Gastrocnemius medialis (tissue), 4 donors: ENCODE measurements around the gene FRAS1.

ENCODE experiments used
- POLR2A ChIP-seq, 2 donors: fragments of 450-650 bp; IDR thresholded peaks; one replicate each; pipeline ENCODE4 v1.6.1; 2017; ENCODE audit warnings: antibody characterized with exemption in 2 of 2, mild to moderate bottlenecking in 2 of 2, moderate library complexity in 2 of 2
- TF ChIP-seq, protein P1 (sequence below), 5 experiments: fragments of 450-650 bp in 3 of 5; fragments of 200-600 bp in 2 of 5; sonication (generic) in 2 of 5; IDR thresholded peaks in 4 of 5; conservative IDR thresholded peaks in 1 of 5; 1 replicate in 4 of 5; 2 replicates in 1 of 5; pipeline ENCODE4 v1.5.1; 2016 to 2019; ENCODE audit warnings: antibody characterized with exemption in 5 of 5, mild to moderate bottlenecking in 3 of 5, moderate library complexity in 3 of 5

DNA sequence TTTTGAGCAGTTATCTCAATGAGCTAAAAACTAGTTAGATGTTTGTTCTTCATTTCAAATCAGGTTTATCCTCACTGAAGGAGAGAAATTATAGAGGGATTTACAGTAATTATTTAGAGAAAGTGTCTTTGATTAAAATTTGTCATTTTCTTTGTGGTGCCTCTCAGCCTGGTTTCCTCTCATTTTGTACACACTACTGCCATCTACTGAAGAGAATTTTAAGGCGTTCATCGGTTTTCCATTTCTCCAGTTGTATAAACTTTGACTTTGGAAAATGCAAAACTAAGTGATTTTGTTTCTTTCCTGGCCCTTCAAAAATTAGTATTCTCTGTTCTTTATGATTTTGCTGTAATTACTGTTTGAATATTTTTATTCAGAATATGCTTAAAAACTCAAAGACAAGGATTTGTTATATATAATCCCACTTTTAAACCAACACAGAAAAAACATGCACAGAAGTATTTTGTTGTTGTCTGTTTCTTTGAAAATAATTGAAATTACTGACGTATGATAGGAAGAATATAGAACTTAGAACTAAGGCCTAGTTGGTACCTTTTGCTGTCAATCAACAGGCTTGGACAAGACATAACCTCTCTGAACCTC lies 460.0 kb downstream of the FRAS1 start:
- TF ChIP-seq, protein P1, sequence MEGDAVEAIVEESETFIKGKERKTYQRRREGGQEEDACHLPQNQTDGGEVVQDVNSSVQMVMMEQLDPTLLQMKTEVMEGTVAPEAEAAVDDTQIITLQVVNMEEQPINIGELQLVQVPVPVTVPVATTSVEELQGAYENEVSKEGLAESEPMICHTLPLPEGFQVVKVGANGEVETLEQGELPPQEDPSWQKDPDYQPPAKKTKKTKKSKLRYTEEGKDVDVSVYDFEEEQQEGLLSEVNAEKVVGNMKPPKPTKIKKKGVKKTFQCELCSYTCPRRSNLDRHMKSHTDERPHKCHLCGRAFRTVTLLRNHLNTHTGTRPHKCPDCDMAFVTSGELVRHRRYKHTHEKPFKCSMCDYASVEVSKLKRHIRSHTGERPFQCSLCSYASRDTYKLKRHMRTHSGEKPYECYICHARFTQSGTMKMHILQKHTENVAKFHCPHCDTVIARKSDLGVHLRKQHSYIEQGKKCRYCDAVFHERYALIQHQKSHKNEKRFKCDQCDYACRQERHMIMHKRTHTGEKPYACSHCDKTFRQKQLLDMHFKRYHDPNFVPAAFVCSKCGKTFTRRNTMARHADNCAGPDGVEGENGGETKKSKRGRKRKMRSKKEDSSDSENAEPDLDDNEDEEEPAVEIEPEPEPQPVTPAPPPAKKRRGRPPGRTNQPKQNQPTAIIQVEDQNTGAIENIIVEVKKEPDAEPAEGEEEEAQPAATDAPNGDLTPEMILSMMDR (IDR thresholded peaks at IDR 0.05 in 4 of 5, conservative IDR thresholded peaks at IDR 0.05 in 1 of 5), result peak in 4 of 5 experiments; percentile 11 to 56 (median 40)
- no peak for TF ChIP-seq POLR2A (IDR thresholded peaks at IDR 0.05)
